Neural progenitor cell (in vitro differentiated cells): Measurements from ENCODE around the gene FAM25A.

Source experiments
- EZH2 ChIP-seq: fragments of 200-600 bp; sonication (generic); IDR thresholded peaks from 2 replicates; pipeline ENCODE4 v1.6.1; 2017; ENCODE audit warnings: antibody characterized with exemption, mild to moderate bottlenecking, moderate library complexity
- TF ChIP-seq, protein P1 (sequence below): fragments of 200-600 bp; sonication (generic); IDR thresholded peaks from 2 replicates; pipeline ENCODE4 v1.5.1; 2017; ENCODE audit warnings: antibody characterized with exemption, mild to moderate bottlenecking

DNA sequence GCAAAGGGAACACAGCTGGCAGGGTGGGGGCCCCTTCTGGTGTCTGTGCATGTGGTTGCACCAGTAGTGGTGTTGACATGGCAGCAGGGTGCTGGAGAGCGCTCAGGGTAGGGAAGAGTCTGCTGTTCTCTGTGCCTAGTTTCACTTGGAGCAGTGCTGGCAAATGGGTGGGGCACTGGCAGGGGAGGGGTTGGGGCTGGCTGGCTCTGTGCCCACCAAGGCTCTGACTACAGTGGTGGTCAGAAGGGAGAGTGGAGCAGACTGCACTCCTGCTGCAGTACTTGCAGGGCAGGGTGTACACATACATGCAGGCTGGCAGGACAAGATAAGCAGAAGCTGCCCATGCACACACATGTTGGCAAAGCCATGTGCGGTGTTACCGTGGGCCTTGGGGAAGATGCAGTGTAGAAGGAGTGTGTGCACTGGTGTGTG is 18.2 kb downstream of the FAM25A start:
- TF ChIP-seq, protein P1, sequence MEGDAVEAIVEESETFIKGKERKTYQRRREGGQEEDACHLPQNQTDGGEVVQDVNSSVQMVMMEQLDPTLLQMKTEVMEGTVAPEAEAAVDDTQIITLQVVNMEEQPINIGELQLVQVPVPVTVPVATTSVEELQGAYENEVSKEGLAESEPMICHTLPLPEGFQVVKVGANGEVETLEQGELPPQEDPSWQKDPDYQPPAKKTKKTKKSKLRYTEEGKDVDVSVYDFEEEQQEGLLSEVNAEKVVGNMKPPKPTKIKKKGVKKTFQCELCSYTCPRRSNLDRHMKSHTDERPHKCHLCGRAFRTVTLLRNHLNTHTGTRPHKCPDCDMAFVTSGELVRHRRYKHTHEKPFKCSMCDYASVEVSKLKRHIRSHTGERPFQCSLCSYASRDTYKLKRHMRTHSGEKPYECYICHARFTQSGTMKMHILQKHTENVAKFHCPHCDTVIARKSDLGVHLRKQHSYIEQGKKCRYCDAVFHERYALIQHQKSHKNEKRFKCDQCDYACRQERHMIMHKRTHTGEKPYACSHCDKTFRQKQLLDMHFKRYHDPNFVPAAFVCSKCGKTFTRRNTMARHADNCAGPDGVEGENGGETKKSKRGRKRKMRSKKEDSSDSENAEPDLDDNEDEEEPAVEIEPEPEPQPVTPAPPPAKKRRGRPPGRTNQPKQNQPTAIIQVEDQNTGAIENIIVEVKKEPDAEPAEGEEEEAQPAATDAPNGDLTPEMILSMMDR = no peak
- TF ChIP-seq EZH2 = no peak
